GM19463 (cell line): ENCODE measurements around the gene DCBLD2.

Experiments
- ATAC-seq: cut with Tn5 transposase; IDR thresholded peaks from one replicate; pipeline ENCODE4 v1.9.1; 2021; ENCODE audit warnings: mild to moderate bottlenecking, moderate library complexity; ENCODE audit not compliant: unreplicated experiment

DCBLD2 gene

GRCh38 chr3:98798820-98799219 lies 102.7 kb downstream of the DCBLD2 start:
- ATAC-seq: no peak

DNA sequence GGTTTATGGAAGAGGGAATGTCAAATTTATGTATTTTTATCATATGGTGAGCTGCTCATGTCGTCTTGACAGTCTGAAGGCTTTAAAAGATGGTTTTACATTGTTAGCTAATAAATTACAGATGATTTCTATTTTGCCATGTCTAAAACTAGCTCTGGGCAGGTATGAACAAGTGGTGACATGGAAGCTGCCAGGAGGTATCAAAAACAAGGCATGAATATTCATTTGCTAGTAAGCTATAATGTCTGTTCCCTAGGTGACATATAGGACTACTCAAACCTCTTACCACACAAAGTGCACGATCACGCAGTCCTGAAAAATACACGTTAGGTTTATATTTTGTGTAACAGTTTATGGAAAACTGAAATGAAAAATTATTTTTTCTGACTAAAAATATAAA lies 103.6 kb downstream of the DCBLD2 start:
- ATAC-seq: no peak

DNA sequence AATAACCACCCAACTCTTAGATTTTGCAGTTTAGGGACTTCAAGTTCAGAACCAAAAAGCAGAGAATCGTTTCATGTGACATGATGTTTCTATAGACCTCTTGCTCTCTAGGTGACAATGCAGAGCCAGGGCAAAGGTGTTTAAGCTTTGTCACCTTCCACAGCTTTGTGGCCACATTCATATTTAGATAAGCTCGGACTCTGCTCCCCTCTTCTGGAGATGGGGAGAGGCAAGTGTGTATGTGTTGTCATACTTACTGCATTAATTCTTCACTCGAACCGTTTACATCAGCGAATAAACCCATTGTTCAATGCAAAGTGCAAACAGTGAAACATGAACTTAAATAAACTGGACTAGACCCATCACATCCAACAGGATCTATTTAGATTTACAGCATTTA lies 105.2 kb downstream of the DCBLD2 start:
- ATAC-seq: no peak

DNA sequence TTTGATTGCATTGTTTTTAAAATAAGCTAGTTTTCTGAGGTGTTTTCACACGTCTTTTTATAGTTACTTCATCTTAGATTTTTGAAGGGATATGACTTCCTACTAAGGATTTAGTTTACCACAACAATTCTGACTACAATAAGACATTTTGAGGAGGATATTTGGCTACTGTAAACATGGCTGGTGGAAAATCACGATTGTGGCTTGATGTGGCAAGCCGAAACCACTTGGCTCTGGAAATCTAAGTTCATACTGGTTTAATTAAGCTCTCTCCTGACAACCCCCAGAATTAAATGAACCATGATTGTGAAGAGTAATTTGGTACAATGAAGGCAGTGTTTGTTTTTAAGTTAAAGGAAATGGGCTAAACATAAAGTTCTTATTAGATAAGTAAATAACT lies 107.5 kb downstream of the DCBLD2 start:
- ATAC-seq: no peak

GRCh38 chr3:98791341-98792325 lies 109.9 kb downstream of the DCBLD2 start:
- no peak for ATAC-seq

DNA sequence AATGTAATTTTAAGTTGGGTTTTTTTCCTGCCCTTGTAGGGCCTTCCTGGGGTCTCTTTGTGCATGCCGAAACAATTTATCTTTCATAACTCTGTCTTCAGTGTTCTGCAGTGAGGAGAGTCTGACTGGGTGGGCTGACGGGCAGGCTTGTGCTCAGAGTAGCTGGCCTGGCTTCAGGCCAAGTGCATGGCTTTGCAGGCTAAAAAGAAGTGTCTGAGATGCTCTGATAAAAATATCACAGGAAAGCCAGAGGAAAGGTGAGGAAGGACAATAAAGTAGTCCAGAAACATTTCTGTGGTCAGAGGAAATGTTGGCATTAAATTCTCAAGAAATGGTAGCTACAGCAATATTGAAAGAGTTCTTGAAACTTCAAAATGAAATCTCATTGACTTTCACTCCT lies 112.8 kb downstream of the DCBLD2 start:
- no peak for ATAC-seq

- no peak for ATAC-seq
These were observed 114.3 kb downstream of the DCBLD2 start for GRCh38 chr3:98787181-98787580.

DNA sequence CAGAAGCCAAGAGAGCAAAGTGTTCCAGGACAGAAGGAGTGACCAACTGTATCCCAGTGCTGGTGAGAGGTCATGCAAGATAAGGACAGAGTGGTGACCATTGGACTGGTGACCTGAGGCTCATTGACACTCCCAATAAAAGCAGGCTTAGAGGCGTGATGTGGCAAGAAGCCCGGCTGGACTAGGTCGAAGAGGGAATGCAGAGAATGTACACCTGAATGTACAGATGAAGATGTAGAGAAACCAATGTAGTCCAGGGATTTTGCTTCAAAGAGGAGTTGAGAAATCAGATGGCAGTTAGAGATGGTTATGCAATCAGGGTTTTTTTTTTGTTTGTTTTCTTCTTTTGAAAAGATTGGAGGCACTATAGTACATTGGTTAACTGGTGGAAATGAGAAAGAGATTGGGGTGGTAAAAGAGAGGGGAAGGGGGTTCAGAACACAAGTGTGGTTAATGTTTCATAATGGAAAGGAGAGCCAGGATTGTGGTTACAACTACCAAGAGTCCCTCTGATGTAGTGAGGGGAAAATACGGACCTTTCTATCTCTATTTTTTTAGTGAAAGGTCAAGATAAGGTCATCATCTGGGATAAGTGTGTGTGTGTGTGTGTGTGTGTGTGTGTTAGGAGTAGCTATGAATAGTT lies 115.0 kb downstream of the DCBLD2 start:
- no peak for ATAC-seq

GRCh38 chr3:98784666-98785600 lies 116.6 kb downstream of the DCBLD2 start:
- ATAC-seq: no peak

GRCh38 chr3:98784042-98784441 lies 117.5 kb downstream of the DCBLD2 start:
- no peak for ATAC-seq

- ATAC-seq: peak; percentile 45
These were observed 118.5 kb downstream of the DCBLD2 start for GRCh38 chr3:98782824-98783500.

GRCh38 chr3:98780343-98780742 lies 121.2 kb downstream of the DCBLD2 start:
- no peak for ATAC-seq

DNA sequence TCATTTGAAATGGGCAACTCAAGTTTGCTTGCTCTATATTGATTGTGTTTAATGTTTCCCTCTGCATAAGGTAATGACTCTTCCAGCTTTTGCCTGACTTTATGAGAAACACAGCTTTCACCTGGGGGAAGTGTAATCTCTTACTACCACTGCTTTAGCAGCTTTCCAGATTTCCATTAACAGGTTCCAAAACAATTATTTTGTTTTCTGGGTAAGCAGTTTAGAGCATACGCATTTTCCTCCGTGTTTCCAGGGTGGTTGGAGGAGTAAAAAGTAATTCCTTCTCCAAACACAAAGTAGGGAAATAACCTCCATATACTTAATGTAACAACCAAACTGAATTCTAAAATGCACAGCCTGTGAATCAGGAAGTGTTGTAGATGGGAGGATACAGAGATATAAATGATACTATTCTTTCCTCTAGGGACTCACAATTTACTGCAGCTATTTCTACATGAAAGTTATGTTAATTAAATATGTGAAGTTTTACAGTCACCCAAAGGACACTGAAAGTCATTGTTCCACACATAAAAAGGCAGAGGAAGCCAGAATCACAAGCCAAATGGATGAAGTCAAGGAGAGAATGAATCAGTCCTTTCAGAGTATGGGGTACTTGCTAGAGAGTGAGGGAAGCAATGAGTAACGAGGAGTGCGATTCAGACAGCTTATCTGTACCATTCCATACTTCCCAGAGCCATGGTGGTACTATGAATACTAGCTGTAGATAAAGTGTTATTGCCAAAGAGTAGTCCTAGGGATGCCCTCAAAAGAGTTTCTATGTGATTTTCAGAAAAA lies 121.8 kb downstream of the DCBLD2 start:
- ATAC-seq: no peak

DNA sequence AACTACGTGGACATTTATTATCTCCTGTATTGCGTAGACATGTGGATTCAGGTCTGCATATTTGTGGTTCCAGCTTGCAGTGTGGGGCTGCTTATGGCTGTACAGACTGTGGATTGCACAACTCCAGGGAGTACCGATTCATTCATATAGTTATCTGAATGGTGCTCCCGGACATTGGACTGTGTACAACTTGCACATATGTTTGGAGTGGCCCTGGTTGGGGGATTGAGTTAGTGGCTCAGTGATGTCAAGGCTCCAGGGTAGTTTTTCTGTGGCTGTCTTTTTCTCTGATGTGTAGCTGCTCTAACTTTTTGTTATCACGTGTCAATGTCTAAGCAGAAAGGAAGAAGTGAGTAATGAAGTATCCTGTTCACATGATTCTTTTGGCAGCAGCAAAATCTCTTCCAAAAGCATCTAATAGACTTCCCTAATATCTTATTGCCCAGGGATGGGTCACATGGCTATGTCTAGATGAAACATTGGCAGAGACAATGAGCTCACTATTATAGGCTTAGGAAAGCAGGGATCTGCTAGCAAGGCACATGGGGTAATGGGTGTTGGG lies 122.6 kb downstream of the DCBLD2 start:
- peak; percentile 24 for ATAC-seq

DNA sequence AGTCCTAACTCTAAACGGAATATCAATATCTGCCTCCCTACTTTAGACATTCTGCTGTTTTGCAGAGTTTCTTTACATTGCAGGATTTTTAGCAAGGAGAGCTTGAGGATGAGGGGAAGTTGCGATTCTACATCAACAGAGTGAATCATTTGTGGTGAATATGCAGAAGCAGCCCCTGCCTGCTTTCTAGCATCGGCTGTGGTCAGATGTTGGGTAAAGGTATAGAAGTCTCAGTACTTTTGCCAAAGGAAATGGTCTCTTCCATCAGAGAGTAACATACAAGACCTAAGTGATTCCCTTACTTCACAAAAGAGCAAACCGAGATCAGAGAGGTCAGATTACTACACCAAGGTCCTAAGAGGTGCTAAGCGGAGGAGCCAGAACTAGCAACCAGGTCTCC lies 123.1 kb downstream of the DCBLD2 start:
- peak; percentile 38 for ATAC-seq

DNA sequence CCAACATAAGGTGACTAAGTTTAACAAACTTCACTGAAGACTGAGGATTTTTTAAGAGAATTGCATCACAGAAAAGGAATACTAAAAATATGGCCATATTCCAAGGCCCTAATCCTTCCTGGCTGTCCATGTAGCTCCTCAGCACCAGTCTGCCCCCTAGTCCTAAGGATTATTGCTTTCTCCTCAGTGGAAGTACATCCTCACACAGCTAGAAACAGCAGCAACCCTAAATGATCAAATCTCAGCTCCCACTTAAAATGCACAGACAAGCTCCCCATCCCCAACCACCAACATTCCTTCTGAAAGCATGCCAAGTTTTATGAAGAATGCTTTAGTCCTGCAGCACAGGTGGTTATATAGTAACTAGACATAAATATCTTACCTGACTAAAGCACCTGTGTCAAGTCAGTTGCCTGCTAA lies 123.7 kb downstream of the DCBLD2 start:
- no peak for ATAC-seq

GRCh38 chr3:98777286-98777685 lies 124.2 kb downstream of the DCBLD2 start:
- no peak for ATAC-seq

- no peak for ATAC-seq
These were observed 125.4 kb downstream of the DCBLD2 start for GRCh38 chr3:98776140-98776493.

- no peak for ATAC-seq
These were observed 125.9 kb downstream of the DCBLD2 start for GRCh38 chr3:98775459-98776139.
